ENCODE data around the gene RAD51.
A peak's percentile ranks its signal among the peaks of the same experiment; 100 is the strongest.

The RAD51 gene

GRCh38 chr15:40766906-40767837, 72.2 kb downstream of the RAD51 start:
- DNase-seq (ENCODE audit: insufficient read length, low spot score) (no peak), FAIRE-seq (no peak)
- TF ChIP-seq TAF1 (IDR thresholded peaks at IDR 0.05; ENCODE audit: low read depth, low read length) (no peak), PAX5 (IDR thresholded peaks at IDR 0.05; ENCODE audit: insufficient read depth, low read length, severe bottlenecking) (no peak), POLR2AphosphoS5 (IDR thresholded peaks at IDR 0.05; ENCODE audit: low read depth, low read length) (no peak), POU2F2 (IDR thresholded peaks at IDR 0.05; ENCODE audit: low read depth, low read length) (no peak), SPI1 (IDR thresholded peaks at IDR 0.05; ENCODE audit: low read depth, low read length) (no peak), POLR2A (IDR thresholded peaks at IDR 0.05; ENCODE audit: low read depth, low read length) (no peak)

GRCh38 chr15:40767838-40768500, 73.0 kb downstream of the RAD51 start:
- FAIRE-seq: no peak
- TF ChIP-seq POLR2A (IDR thresholded peaks at IDR 0.05; ENCODE audit: low read depth, low read length): no peak
- TF ChIP-seq SPI1 (IDR thresholded peaks at IDR 0.05; ENCODE audit: low read depth, low read length): no peak
- TF ChIP-seq POLR2AphosphoS5 (IDR thresholded peaks at IDR 0.05; ENCODE audit: low read depth, low read length): no peak
- TF ChIP-seq PAX5 (IDR thresholded peaks at IDR 0.05; ENCODE audit: insufficient read depth, low read length, severe bottlenecking): no peak
- no peak for TF ChIP-seq POU2F2 (IDR thresholded peaks at IDR 0.05; ENCODE audit: low read depth, low read length)
- TF ChIP-seq TAF1 (IDR thresholded peaks at IDR 0.05; ENCODE audit: low read depth, low read length): no peak
- DNase-seq (ENCODE audit: insufficient read length, low spot score): no peak

GRCh38 chr15:40768521-40769273, 73.7 kb downstream of the RAD51 start:
- TF ChIP-seq POLR2A (IDR thresholded peaks at IDR 0.05; ENCODE audit: low read depth, low read length) (no peak), SPI1 (IDR thresholded peaks at IDR 0.05; ENCODE audit: low read depth, low read length) (peak; percentile 88), POU2F2 (IDR thresholded peaks at IDR 0.05; ENCODE audit: low read depth, low read length) (no peak)
- FAIRE-seq (no peak), DNase-seq (ENCODE audit: insufficient read length, low spot score) (peak; percentile 48)

- TF ChIP-seq PAX5 (IDR thresholded peaks at IDR 0.05; ENCODE audit: insufficient read depth, low read length, severe bottlenecking) (peak; percentile 50), POLR2AphosphoS5 (IDR thresholded peaks at IDR 0.05; ENCODE audit: low read depth, low read length) (0 out of 2 replicates have a peak, but pooled peaks have one; percentile 16), TAF1 (IDR thresholded peaks at IDR 0.05; ENCODE audit: low read depth, low read length) (no peak), POU2F2 (IDR thresholded peaks at IDR 0.05; ENCODE audit: low read depth, low read length) (no peak), POLR2A (IDR thresholded peaks at IDR 0.05; ENCODE audit: low read depth, low read length) (0 out of 2 replicates have a peak, but pooled peaks have one; percentile 11)
- DNase-seq (ENCODE audit: insufficient read length, low spot score): peak; percentile 57
- peak; percentile 92 for FAIRE-seq
These were observed 74.5 kb downstream of the RAD51 start, which contains the start of gene C15orf62 for GRCh38 chr15:40769274-40770146. C15orf62 (plus strand) TSS chr15:40769980; CDS start chr15:40770496, 516 bp downstream.

GRCh38 chr15:40770147-40770721, 75.3 kb downstream of the RAD51 start:
- FAIRE-seq (peak; percentile 90), DNase-seq (ENCODE audit: insufficient read length, low spot score) (peak; percentile 64)
- no peak for TF ChIP-seq TAF1 (IDR thresholded peaks at IDR 0.05; ENCODE audit: low read depth, low read length)

- TF ChIP-seq PAX5 (IDR thresholded peaks at IDR 0.05; ENCODE audit: insufficient read depth, low read length, severe bottlenecking) (no peak), TAF1 (IDR thresholded peaks at IDR 0.05; ENCODE audit: low read depth, low read length) (no peak), SPI1 (IDR thresholded peaks at IDR 0.05; ENCODE audit: low read depth, low read length) (no peak), POLR2A (IDR thresholded peaks at IDR 0.05; ENCODE audit: low read depth, low read length) (no peak), POLR2AphosphoS5 (IDR thresholded peaks at IDR 0.05; ENCODE audit: low read depth, low read length) (no peak), POU2F2 (IDR thresholded peaks at IDR 0.05; ENCODE audit: low read depth, low read length) (no peak)
- FAIRE-seq: no peak
- no peak for DNase-seq (ENCODE audit: insufficient read length, low spot score)
These were observed 76.3 kb downstream of the RAD51 start for GRCh38 chr15:40771242-40771641.

- no peak for TF ChIP-seq POLR2A (IDR thresholded peaks at IDR 0.05; ENCODE audit: low read depth, low read length)
- no peak for TF ChIP-seq SPI1 (IDR thresholded peaks at IDR 0.05; ENCODE audit: low read depth, low read length)
- DNase-seq (ENCODE audit: insufficient read length, low spot score): no peak
- FAIRE-seq: no peak
These were observed 77.0 kb downstream of the RAD51 start for GRCh38 chr15:40772014-40772413.

GRCh38 chr15:40773496-40773895, 78.5 kb downstream of the RAD51 start:
- no peak for DNase-seq (ENCODE audit: insufficient read length, low spot score)
- TF ChIP-seq PAX5 (IDR thresholded peaks at IDR 0.05; ENCODE audit: insufficient read depth, low read length, severe bottlenecking): no peak
- FAIRE-seq: no peak

- DNase-seq (ENCODE audit: insufficient read length, low spot score): no peak
- FAIRE-seq: no peak
- no peak for TF ChIP-seq PAX5 (IDR thresholded peaks at IDR 0.05; ENCODE audit: insufficient read depth, low read length, severe bottlenecking)
- TF ChIP-seq SPI1 (IDR thresholded peaks at IDR 0.05; ENCODE audit: low read depth, low read length): no peak
- no peak for TF ChIP-seq POU2F2 (IDR thresholded peaks at IDR 0.05; ENCODE audit: low read depth, low read length)
- TF ChIP-seq POLR2AphosphoS5 (IDR thresholded peaks at IDR 0.05; ENCODE audit: low read depth, low read length): no peak
- TF ChIP-seq POLR2A (IDR thresholded peaks at IDR 0.05; ENCODE audit: low read depth, low read length): no peak
- no peak for TF ChIP-seq TAF1 (IDR thresholded peaks at IDR 0.05; ENCODE audit: low read depth, low read length)
These were observed 78.9 kb downstream of the RAD51 start for GRCh38 chr15:40773902-40774301.

Data from GM12891 (cell line).